MM.1S (cell line): Measurements from ENCODE around the gene PLCH1.

Source experiments
- EZH2phosphoT487 ChIP-seq: fragments of 300-600 bp; sonication (generic); IDR thresholded peaks from 2 replicates; pipeline ENCODE4 v1.6.1; 2018; ENCODE audit warnings: antibody characterized with exemption, low read length
- TF ChIP-seq, protein P1 (sequence below): fragments of 300-600 bp; sonication (generic); IDR thresholded peaks from 2 replicates; pipeline ENCODE4 v1.5.1; 2016; ENCODE audit warnings: antibody characterized with exemption, low read length, mixed read lengths

GRCh38 chr3:155525324-155525833 lies 219.5 kb downstream of the PLCH1 start:
- TF ChIP-seq, protein P1, sequence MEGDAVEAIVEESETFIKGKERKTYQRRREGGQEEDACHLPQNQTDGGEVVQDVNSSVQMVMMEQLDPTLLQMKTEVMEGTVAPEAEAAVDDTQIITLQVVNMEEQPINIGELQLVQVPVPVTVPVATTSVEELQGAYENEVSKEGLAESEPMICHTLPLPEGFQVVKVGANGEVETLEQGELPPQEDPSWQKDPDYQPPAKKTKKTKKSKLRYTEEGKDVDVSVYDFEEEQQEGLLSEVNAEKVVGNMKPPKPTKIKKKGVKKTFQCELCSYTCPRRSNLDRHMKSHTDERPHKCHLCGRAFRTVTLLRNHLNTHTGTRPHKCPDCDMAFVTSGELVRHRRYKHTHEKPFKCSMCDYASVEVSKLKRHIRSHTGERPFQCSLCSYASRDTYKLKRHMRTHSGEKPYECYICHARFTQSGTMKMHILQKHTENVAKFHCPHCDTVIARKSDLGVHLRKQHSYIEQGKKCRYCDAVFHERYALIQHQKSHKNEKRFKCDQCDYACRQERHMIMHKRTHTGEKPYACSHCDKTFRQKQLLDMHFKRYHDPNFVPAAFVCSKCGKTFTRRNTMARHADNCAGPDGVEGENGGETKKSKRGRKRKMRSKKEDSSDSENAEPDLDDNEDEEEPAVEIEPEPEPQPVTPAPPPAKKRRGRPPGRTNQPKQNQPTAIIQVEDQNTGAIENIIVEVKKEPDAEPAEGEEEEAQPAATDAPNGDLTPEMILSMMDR: no peak
- no peak for TF ChIP-seq EZH2phosphoT487
